Stimulated activated CD8-positive, alpha-beta memory T cell treated with anti-CD3 and anti-CD28 coated beads, Interleukin-12 subunit alpha, Interleukin-12 subunit beta, amount 100 ng/mL, for 24 hours (primary cell): ENCODE data around the gene CSF3R.

Experiments used
- DNase-seq: peaks from one replicate; pipeline ENCODE4 v3.0.0-alpha.2; 2020; ENCODE audit errors: extremely low read depth

CSF3R gene

GRCh38 chr1:36457691-36458090, 25.0 kb downstream of the CSF3R start:
- no peak for DNase-seq

GRCh38 chr1:36456391-36456928, 26.3 kb downstream of the CSF3R start:
- DNase-seq: no peak

GRCh38 chr1:36455386-36455785, 27.3 kb downstream of the CSF3R start:
- DNase-seq: no peak

- no peak for DNase-seq
Observed at GRCh38 chr1:36453600-36454388, 28.9 kb downstream of the CSF3R start.

GRCh38 chr1:36453051-36453450, 29.7 kb downstream of the CSF3R start:
- no peak for DNase-seq

GRCh38 chr1:36450919-36451305, 31.8 kb downstream of the CSF3R start:
- no peak for DNase-seq

GRCh38 chr1:36450270-36450918, 32.3 kb downstream of the CSF3R start, which contains the start of gene OSCP1:
OSCP1 (minus strand) TSS chr1:36450451; CDS start chr1:36450369, 82 bp downstream.
- peak; percentile 58 for DNase-seq

GRCh38 chr1:36448530-36449056, 34.1 kb downstream of the CSF3R start:
- no peak for DNase-seq

GRCh38 chr1:36447450-36447849, 35.3 kb downstream of the CSF3R start:
- no peak for DNase-seq

GRCh38 chr1:36446746-36447145, 36.0 kb downstream of the CSF3R start:
- no peak for DNase-seq

GRCh38 chr1:36446271-36446670, 36.4 kb downstream of the CSF3R start:
- DNase-seq: no peak

GRCh38 chr1:36443297-36443696, 39.4 kb downstream of the CSF3R start:
- DNase-seq: no peak

- no peak for DNase-seq
Observed at GRCh38 chr1:36442337-36442736, 40.4 kb downstream of the CSF3R start.

GRCh38 chr1:36440646-36441045, 42.1 kb downstream of the CSF3R start:
- DNase-seq: no peak

GRCh38 chr1:36440044-36440443, 42.7 kb downstream of the CSF3R start:
- no peak for DNase-seq

- no peak for DNase-seq
Observed at GRCh38 chr1:36438715-36439114, 44.0 kb downstream of the CSF3R start.

GRCh38 chr1:36436821-36437220, 45.9 kb downstream of the CSF3R start:
- no peak for DNase-seq

- no peak for DNase-seq
Observed at GRCh38 chr1:36433102-36433501, 49.6 kb downstream of the CSF3R start.

GRCh38 chr1:36432616-36433015, 50.1 kb downstream of the CSF3R start:
- DNase-seq: no peak

GRCh38 chr1:36425791-36426190, 56.9 kb downstream of the CSF3R start:
- no peak for DNase-seq

GRCh38 chr1:36421649-36422048, 61.1 kb downstream of the CSF3R start:
- DNase-seq: no peak

- peak; percentile 63 for DNase-seq
Observed at GRCh38 chr1:36420836-36421317, 61.8 kb downstream of the CSF3R start.

- DNase-seq: no peak
Observed at GRCh38 chr1:36420409-36420808, 62.3 kb downstream of the CSF3R start.
